Lower leg skin (tissue), 3 donors: Measurements from ENCODE around the gene FAM193A.

Experiments used
- POLR2A ChIP-seq, 2 donors: fragments of 450-650 bp; IDR thresholded peaks; one replicate each; pipeline ENCODE4 v1.6.1; 2016 to 2017; ENCODE audit warnings: antibody characterized with exemption in 2 of 2, mild to moderate bottlenecking in 1 of 2, moderate library complexity in 1 of 2
- TF ChIP-seq, protein P1 (sequence below), 3 donors: fragments of 450-650 bp; IDR thresholded peaks; one replicate each; pipeline ENCODE4 v1.5.1; 2016; ENCODE audit warnings: antibody characterized with exemption in 3 of 3, mild to moderate bottlenecking in 3 of 3, moderate library complexity in 2 of 3

DNA sequence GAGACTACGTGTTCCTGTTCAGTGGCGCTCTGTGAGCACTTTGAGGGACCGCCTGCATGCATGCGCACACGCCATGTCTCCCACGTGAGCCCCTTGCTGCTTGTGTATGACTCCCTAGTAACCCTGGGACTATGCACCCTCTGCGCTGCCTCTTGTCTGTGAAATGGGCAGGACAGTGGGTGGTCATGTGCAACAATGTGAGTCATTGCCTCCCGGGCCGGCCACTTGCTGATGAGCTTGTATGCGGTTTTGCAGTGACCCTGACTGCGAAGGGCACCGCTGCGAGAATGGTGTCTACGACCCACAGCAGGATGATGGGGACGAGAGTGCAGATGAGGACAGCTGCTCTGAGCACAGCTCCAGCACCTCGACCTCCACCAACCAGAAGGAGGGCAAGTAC is 158.2 kb downstream of the FAM193A start:
- TF ChIP-seq, protein P1, sequence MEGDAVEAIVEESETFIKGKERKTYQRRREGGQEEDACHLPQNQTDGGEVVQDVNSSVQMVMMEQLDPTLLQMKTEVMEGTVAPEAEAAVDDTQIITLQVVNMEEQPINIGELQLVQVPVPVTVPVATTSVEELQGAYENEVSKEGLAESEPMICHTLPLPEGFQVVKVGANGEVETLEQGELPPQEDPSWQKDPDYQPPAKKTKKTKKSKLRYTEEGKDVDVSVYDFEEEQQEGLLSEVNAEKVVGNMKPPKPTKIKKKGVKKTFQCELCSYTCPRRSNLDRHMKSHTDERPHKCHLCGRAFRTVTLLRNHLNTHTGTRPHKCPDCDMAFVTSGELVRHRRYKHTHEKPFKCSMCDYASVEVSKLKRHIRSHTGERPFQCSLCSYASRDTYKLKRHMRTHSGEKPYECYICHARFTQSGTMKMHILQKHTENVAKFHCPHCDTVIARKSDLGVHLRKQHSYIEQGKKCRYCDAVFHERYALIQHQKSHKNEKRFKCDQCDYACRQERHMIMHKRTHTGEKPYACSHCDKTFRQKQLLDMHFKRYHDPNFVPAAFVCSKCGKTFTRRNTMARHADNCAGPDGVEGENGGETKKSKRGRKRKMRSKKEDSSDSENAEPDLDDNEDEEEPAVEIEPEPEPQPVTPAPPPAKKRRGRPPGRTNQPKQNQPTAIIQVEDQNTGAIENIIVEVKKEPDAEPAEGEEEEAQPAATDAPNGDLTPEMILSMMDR (IDR thresholded peaks at IDR 0.05) = no peak
- no peak for TF ChIP-seq POLR2A (IDR thresholded peaks at IDR 0.05)
